Smooth muscle cell of the brain vasculature (primary cell): Measurements from ENCODE around the gene POU4F1.

Source experiments
- DNase-seq: peaks from one replicate; pipeline ENCODE4 v3.0.0-alpha.2; 2012; ENCODE audit warnings: low read depth, low spot score

The POU4F1 gene

DNA sequence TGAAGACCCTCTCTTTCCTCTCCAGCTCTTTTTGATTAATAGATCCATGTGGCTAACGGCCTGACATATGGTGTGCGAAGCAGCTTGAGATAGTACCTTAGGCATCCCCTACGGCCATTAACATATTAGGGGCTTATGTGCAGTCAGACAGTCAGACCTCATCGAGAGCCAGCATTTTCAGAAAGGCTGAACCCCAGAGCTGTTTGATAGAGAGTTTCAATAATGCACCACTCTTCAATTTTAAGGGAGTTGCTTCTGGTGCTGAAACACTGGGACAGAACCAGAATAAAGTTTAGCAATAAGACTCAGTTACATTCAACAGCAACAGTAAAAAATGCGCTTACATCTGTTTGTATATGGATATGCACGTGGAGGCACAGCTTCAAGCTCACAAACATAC, 10.8 kb downstream of the POU4F1 start:
- DNase-seq = no peak

- no peak for DNase-seq
Measured at GRCh38 chr13:78589206-78589605, 14.1 kb downstream of the POU4F1 start.

DNA sequence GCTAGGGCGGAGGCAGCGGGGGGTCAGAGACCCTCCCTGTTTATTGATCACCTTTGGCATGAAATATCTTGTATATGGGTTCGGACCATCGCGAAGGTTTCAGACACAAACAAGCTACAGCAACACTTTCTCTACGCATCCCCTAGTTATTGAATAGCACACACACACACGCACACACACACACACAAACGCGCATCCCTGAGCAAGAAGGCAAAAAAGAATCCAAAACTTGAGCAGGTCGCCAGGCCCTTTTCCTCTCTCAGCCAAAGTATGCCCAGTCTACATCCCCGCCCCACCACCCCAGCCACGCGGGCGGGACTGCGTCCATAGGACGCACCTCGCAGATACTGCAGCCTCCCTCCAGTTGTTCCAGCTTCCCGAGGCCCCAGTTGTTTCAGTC, 16.0 kb downstream of the POU4F1 start:
- DNase-seq = no peak

GRCh38 chr13:78586706-78587105, 16.6 kb downstream of the POU4F1 start:
- DNase-seq = no peak

GRCh38 chr13:78576261-78576660, 27.1 kb downstream of the POU4F1 start:
- no peak for DNase-seq

- no peak for DNase-seq
Measured at GRCh38 chr13:78572459-78572858, 30.9 kb downstream of the POU4F1 start.

DNA sequence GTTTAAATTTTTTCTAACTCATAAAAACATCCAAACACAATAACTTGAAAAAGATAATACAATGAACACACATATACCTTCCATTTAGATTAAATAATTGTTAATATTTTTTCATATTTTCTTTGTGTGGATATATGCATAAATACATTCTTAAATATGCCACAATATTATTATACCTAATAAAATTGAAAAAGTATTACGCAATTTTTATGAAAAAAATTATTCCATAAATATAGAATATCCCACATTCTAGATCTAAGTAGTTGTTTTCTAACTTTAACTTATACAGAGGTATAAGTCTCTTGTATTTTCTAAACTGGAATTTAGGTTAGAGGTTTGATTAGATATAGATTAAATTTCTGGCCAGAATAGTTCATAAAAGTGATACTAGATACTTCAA, 34.3 kb downstream of the POU4F1 start:
- DNase-seq = no peak

DNA sequence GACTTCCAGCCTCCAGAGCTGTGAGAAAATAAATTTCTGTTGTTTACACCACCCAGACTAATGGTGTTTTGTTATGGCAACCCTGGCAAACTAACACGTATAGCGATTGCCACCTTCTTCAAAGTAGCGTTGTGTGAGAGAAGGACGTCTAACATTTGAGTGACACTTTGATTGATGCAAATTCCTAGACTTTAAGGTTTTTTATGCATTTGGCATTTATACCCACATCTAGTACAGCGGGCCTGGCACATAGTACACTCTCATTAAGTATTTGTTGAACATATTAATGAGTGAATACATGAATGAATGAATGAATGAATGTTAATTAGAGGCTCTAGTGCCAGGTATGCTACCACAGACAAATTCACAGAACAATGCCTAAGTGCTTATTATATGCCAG, 36.7 kb downstream of the POU4F1 start:
- no peak for DNase-seq

DNA sequence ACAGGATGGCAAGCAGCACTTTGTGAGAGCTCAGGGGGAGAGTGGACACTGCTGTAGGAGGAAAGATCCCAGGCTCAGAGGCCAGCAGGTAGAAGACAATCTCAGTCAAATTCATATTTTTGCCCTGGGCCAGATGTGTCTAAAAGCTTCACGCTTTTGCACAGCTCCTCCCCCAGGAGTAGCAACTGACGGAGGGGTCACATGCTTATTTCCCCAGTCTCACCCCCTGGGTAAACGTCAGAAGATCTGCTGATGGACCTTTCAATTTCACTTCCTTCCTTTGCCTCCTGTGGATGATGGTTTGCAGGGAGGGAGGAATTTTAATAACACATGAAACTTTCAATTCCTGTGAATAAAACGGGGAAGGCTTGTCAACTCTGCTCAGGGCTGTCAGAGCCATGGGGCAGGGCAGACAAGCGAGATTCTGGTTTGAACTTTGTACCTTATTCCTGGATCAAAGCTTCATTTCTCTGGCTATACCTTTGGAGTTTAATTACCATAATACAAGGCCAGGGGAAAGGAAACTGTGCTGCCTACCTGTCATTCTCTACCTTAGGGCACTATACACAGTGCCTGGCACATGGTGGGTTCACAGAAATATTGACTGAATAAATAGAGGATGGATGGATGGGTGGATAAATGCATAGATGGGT, 41.0 kb downstream of the POU4F1 start:
- DNase-seq = no peak
